Bronchial smooth muscle cell (primary cell): Measurements from ENCODE around the gene NPR3. TPM values are rescaled to one million over a fixed set of nuclear protein-coding genes. Genes with fewer than 3 reads are reported as not detected.

Source experiments
- total RNA-seq: library from RNA; depleted of rRNA; stranded (reverse); fragments of >200 nt; gene quantifications from 2 replicates; pipeline ENCODE4 v1.2.1, GENCODE V29; 2014

NPR3 gene, protein sequence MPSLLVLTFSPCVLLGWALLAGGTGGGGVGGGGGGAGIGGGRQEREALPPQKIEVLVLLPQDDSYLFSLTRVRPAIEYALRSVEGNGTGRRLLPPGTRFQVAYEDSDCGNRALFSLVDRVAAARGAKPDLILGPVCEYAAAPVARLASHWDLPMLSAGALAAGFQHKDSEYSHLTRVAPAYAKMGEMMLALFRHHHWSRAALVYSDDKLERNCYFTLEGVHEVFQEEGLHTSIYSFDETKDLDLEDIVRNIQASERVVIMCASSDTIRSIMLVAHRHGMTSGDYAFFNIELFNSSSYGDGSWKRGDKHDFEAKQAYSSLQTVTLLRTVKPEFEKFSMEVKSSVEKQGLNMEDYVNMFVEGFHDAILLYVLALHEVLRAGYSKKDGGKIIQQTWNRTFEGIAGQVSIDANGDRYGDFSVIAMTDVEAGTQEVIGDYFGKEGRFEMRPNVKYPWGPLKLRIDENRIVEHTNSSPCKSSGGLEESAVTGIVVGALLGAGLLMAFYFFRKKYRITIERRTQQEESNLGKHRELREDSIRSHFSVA
- total RNA-seq, result 12.0 and 74.7 TPM in 2 replicates

DNA sequence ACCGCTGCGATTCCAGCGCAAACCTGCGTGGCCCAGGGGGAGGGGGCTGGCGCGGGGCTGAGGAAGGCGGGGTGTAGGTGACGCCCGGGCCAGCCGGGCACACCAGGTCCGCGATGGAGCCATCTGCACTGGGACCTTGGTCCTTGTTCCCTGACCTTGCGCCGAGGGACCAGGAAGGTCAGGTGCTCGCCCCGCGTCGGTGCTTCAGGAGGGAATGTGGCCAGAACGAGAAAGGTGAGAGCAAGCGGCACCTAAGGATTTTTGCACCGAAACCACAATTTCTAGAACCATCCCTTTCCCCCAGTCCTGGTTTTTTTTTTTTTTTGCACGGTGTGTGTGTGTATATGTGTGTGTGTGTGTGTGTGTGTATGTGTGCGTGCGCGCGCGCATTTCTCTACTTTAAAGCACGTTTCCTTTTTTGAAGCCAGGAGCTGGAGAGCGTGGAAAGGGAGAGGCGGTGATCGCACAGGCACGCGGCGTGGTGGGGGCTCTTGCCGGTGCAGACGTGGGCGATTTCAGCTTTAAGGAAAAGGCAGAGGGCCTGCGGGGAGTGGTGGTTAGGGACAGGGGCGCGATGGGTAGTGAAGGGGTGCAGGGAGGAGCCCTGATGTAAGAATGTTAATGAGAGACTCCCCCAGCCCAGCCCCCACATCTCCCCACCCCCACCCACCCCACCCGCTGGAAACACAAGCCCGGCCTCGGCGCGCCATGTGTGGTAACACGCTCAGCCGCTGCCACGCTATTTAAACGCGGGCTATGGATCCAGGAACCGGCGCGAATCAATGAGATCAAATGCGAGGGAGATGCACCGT, at the start of gene NPR3:
Gene NPR3 (plus strand): TSS at position 772 of the 812 bp plus-strand sequence. CDS start 456 bp downstream, outside the sequence.

Other genes with a start within 250 kb of the NPR3 start
- 123 and 177 TPM in 2 replicates for gene SUB1, start 125.8 kb upstream of the NPR3 start, total RNA-seq